GM18951 (cell line): ENCODE measurements around the gene TNNC2.
"Not testable (repeated sequence)": the region's sequence is repeated elsewhere in the genome, so short reads cannot be mapped to it uniquely, and the experiment has no call there.

ENCODE experiments used
- POLR2A ChIP-seq: IDR thresholded peaks from 4 replicates; pipeline ENCODE4 v1.6.1; 2011; ENCODE audit warnings: mild to moderate bottlenecking; ENCODE audit not compliant: insufficient read length, insufficient read depth; ENCODE audit errors: extremely low read depth
- in situ Hi-C: fragments of 300-500 bp; cut with MboI; formaldehyde crosslinking; loops from one replicate; pipeline ENCODE4 v1.12.0; 2022; ENCODE audit warnings: low sequenced_read_pairs, mixed read lengths, inconsistent platforms; ENCODE audit not compliant: unreplicated experiment

Gene TNNC2

GRCh38 chr20:45827030-45827652 lies at the start of gene TNNC2:
Gene TNNC2, minus strand, starts transcription at chr20:45827312. Its CDS starts 64 bp downstream, at chr20:45827248.
- in situ Hi-C loops, result no loop called here
- no peak for TF ChIP-seq POLR2A

- TF ChIP-seq POLR2A, result no peak
- in situ Hi-C loops, result no loop called here
Observed at GRCh38 chr20:45874576-45874975, 47.5 kb upstream of the TNNC2 start.

GRCh38 chr20:45874104-45874481 lies 47.0 kb upstream of the TNNC2 start:
- in situ Hi-C loops, result not testable (repeated sequence)

GRCh38 chr20:45873409-45874103 lies 46.4 kb upstream of the TNNC2 start:
- in situ Hi-C loops, result no loop called here
- TF ChIP-seq POLR2A, result no peak

DNA sequence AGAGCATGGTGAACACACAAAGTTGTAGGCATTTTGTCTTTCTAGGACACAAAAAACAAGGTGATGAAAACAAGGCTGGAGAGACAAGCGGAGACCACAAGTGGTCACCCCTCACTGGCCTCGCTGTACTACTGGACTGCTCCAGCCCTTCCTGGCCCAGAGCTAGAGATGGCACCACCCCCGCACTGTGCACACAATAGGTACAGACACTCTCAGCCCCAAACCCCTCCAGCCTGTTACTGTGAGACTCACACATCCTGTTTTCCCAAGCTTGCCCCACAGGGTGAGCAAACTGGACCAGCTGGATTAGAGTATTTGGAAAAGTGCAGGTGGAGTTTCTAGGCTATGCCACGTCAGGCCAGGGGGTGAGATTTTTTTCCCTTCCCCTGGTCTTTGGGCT lies 45.5 kb upstream of the TNNC2 start:
- in situ Hi-C loops, result no loop called here
- no peak for TF ChIP-seq POLR2A

DNA sequence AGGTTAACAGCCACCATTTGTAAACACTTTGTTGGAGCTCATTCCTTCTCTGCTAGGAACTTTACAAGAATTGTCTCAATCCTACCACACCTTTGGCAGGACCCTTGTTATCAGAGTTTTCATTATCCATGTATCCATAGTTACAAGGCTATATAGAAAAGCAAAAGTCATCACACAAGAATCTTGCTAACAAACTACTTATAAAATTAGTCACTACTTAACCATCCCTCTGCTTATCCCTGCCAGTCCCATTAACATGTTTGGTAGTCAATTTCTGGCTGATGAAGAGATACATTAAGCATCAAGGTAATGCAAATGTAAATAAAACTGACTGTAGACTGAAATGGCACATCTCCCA lies 40.7 kb upstream of the TNNC2 start:
- in situ Hi-C loops, result no loop called here
- TF ChIP-seq POLR2A, result no peak

- in situ Hi-C loops, result no loop called here
- no peak for TF ChIP-seq POLR2A
Observed at GRCh38 chr20:45867136-45867818, 40.2 kb upstream of the TNNC2 start.

DNA sequence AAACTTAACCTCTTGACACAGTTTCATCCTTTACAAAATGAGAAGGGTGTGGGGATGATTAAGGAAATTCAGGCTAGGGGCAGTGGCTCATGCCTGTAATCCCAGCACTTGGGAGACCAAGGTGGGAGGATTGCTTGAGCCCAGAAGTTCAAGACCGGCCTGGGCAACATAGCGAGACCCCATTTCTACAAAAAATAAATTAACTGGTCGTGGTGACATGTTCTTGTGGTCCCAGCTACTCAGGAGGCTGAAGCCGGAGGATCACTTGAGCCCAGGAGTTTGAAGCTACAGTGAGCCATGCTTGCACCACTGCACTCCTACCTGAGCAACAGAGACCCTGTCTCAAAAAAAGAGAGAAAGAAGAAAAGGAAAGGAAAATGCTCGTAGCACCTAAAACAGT lies 39.3 kb upstream of the TNNC2 start:
- TF ChIP-seq POLR2A, result no peak
- in situ Hi-C loops, result no loop called here

- in situ Hi-C loops, result no loop called here
Observed at GRCh38 chr20:45863543-45864470, 36.7 kb upstream of the TNNC2 start.

DNA sequence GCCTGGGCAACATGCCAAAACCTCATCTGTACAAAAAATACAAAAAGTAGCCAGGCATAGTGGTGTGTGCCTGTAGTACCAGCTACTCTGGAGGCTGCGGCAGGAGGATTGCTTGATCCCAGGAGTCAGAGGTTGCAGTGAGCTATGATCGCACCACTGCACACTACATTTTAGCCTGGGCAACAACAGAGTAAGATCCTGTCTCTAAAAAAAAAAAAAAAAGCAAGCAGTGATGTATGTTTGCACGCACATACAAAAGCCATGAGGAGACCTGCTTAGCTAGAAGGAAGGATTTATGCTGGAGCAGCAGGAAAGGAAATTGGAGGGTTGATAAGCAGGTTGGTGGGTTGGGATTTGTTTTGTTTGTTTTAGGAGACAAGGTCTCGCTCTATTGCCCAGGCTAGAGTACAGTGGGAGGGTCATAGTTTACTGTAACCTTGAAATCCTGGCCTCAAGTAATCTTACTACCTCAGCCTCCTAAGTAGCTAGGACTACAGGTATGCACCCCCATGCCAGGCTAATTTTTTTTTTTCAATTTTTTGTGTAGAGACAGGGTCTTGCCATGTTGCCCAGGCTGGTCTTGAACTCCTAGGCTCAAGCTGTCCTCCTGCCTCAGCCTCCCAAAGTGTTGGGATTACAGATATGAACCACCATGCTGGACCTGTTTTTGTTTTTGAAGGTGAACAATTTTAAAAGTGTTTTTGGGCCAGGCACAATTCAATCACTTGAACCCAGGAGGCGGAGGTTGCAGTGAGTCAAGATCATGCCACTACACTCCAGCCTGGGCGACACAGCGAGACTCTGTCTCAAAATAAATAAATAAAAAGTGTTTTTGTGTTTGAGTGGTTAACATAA lies 34.3 kb upstream of the TNNC2 start:
- in situ Hi-C loops, result no loop called here
- no peak for TF ChIP-seq POLR2A

More at GRCh38 chr20:45863543-45864470, 36.7 kb upstream of the TNNC2 start:
- no peak for TF ChIP-seq POLR2A

GRCh38 chr20:45860560-45861220 lies 33.6 kb upstream of the TNNC2 start:
- in situ Hi-C loops, result no loop called here
- TF ChIP-seq POLR2A, result no peak

GRCh38 chr20:45859916-45860315 lies 32.8 kb upstream of the TNNC2 start:
- in situ Hi-C loops, result no loop called here
- no peak for TF ChIP-seq POLR2A
